HEK293 (cell line): ENCODE measurements around the gene PID1.

ENCODE experiments used
- CTCF ChIA-PET: fragments of 350-600 bp; formaldehyde crosslinking; extraction: SDS; loops from one replicate; lab custom pipeline; 2021; ENCODE audit warnings: antibody characterized with exemption; lab: Yijun Ruan, JAX
- POLR2A ChIA-PET: fragments of 300-600 bp; formaldehyde crosslinking; extraction: SDS; loops from one replicate; lab custom pipeline; 2020; ENCODE audit warnings: antibody characterized with exemption, inconsistent platforms; lab: Yijun Ruan, JAX
- H3K27ac ChIP-seq: fragments of 200-500 bp; sonication (Bioruptor generic); 2 replicates; pipeline ENCODE4 v1.5.1; 2014; ENCODE audit warnings: low read depth, low read length, control low read depth, inconsistent platforms; ENCODE audit errors: extremely low read depth
- H3K36me3 ChIP-seq, 2 experiments: fragments of 200-500 bp in 1 of 2; sonication (Bioruptor generic) in 1 of 2; 1 replicate in 1 of 2; 2 replicates in 1 of 2; pipeline ENCODE4 v1.5.1; 2014 to 2017; ENCODE audit warnings: inconsistent platforms in 2 of 2, low read length in 2 of 2; ENCODE audit not compliant: control insufficient read depth in 2 of 2, insufficient read depth in 1 of 2
- H3K4me1 ChIP-seq: fragments of 200-500 bp; sonication (Bioruptor generic); 2 replicates; pipeline ENCODE4 v1.5.1; 2014; ENCODE audit warnings: mild to moderate bottlenecking, low read length, inconsistent platforms; ENCODE audit not compliant: control insufficient read depth, insufficient read depth
- H3K4me3 ChIP-seq: 2 replicates; pipeline ENCODE4 v1.5.1; 2011; ENCODE audit warnings: low read depth, mild to moderate bottlenecking, control low read depth, low read length, moderate library complexity
- H3K9me3 ChIP-seq: fragments of 200-500 bp; sonication (Bioruptor generic); 2 replicates; pipeline ENCODE4 v1.5.1; 2014; ENCODE audit warnings: low read depth, low read length, inconsistent platforms; ENCODE audit not compliant: control insufficient read depth, insufficient read depth
- BCL11A ChIP-seq: fragments of 450-650 bp; formaldehyde crosslinking; IDR thresholded peaks from 2 replicates; pipeline ENCODE4 v1.5.1; 2016; ENCODE audit warnings: low read depth, missing biosample characterization, missing genetic modification characterization
- HIC1 ChIP-seq: fragments of 450-650 bp; formaldehyde crosslinking; IDR thresholded peaks from 2 replicates; pipeline ENCODE4 v1.5.1; 2016; ENCODE audit warnings: missing biosample characterization, missing genetic modification characterization
- SP3 ChIP-seq: fragments of 450-650 bp; formaldehyde crosslinking; IDR thresholded peaks from 2 replicates; pipeline ENCODE4 v1.5.1; 2016; ENCODE audit warnings: missing biosample characterization, missing genetic modification characterization
- ZBTB10 ChIP-seq: fragments of 450-650 bp; formaldehyde crosslinking; IDR thresholded peaks from 2 replicates; pipeline ENCODE4 v1.5.1; 2016; ENCODE audit warnings: missing biosample characterization, missing genetic modification characterization
- ZEB2 ChIP-seq: fragments of 450-650 bp; formaldehyde crosslinking; IDR thresholded peaks from 2 replicates; pipeline ENCODE4 v1.5.1; 2016; ENCODE audit warnings: missing biosample characterization, missing genetic modification characterization
- ZNF133 ChIP-seq: fragments of 450-650 bp; formaldehyde crosslinking; IDR thresholded peaks from 2 replicates; pipeline ENCODE4 v1.5.1; 2016; ENCODE audit warnings: missing biosample characterization, missing genetic modification characterization
- ZNF184 ChIP-seq: fragments of 450-650 bp; IDR thresholded peaks from 2 replicates; pipeline ENCODE4 v1.5.1; 2018; ENCODE audit warnings: missing biosample characterization, mild to moderate bottlenecking, missing genetic modification characterization
- ZNF274 ChIP-seq, 2 experiments: fragments of 200-500 bp in 1 of 2; fragments of 450-650 bp in 1 of 2; sonication (Bioruptor generic) in 1 of 2; formaldehyde crosslinking in 1 of 2; IDR thresholded peaks; 2 replicates each; pipeline versions ENCODE4 v1.5.1 to v1.6.1; 2014 to 2016; ENCODE audit warnings: borderline replicate concordance in 1 of 2, inconsistent platforms in 1 of 2, low read length in 1 of 2, missing biosample characterization in 1 of 2, missing genetic modification characterization in 1 of 2
- ZNF292 ChIP-seq: fragments of 450-650 bp; formaldehyde crosslinking; IDR thresholded peaks from 2 replicates; pipeline ENCODE4 v1.5.1; 2016; ENCODE audit warnings: low read depth, missing biosample characterization, missing genetic modification characterization, borderline replicate concordance
- ZNF311 ChIP-seq: fragments of 450-650 bp; formaldehyde crosslinking; IDR thresholded peaks from 2 replicates; pipeline ENCODE4 v1.5.1; 2017; ENCODE audit warnings: missing biosample characterization, missing genetic modification characterization, borderline replicate concordance
- ZNF391 ChIP-seq: fragments of 450-650 bp; formaldehyde crosslinking; IDR thresholded peaks from 2 replicates; pipeline ENCODE4 v1.5.1; 2016; ENCODE audit warnings: low read depth, missing biosample characterization, missing genetic modification characterization, borderline replicate concordance
- ZNF473 ChIP-seq: fragments of 450-650 bp; formaldehyde crosslinking; IDR thresholded peaks from 2 replicates; pipeline ENCODE4 v1.5.1; 2017; ENCODE audit warnings: missing biosample characterization, missing genetic modification characterization
- ZNF501 ChIP-seq: fragments of 450-650 bp; formaldehyde crosslinking; IDR thresholded peaks from 2 replicates; pipeline ENCODE4 v1.5.1; 2016; ENCODE audit warnings: missing biosample characterization, missing genetic modification characterization
- ZNF514 ChIP-seq: fragments of 450-650 bp; formaldehyde crosslinking; IDR thresholded peaks from 2 replicates; pipeline ENCODE4 v1.5.1; 2016; ENCODE audit warnings: missing biosample characterization, missing genetic modification characterization
- ZNF521 ChIP-seq: fragments of 450-650 bp; formaldehyde crosslinking; IDR thresholded peaks from 2 replicates; pipeline ENCODE4 v1.5.1; 2017; ENCODE audit warnings: missing biosample characterization, mild to moderate bottlenecking, missing genetic modification characterization
- ZNF530 ChIP-seq: fragments of 450-650 bp; formaldehyde crosslinking; IDR thresholded peaks from 2 replicates; pipeline ENCODE4 v1.5.1; 2016; ENCODE audit warnings: low read depth, missing biosample characterization, missing genetic modification characterization
- ZNF548 ChIP-seq: fragments of 450-650 bp; formaldehyde crosslinking; IDR thresholded peaks from 2 replicates; pipeline ENCODE4 v1.5.1; 2016; ENCODE audit warnings: missing biosample characterization, missing genetic modification characterization
- ZNF624 ChIP-seq: fragments of 450-650 bp; formaldehyde crosslinking; IDR thresholded peaks from 2 replicates; pipeline ENCODE4 v1.5.1; 2017; ENCODE audit warnings: missing biosample characterization, missing genetic modification characterization
- ZNF629 ChIP-seq: fragments of 450-650 bp; formaldehyde crosslinking; IDR thresholded peaks from 2 replicates; pipeline ENCODE4 v1.5.1; 2017; ENCODE audit warnings: missing biosample characterization, missing genetic modification characterization
- ZNF692 ChIP-seq: fragments of 450-650 bp; formaldehyde crosslinking; IDR thresholded peaks from 2 replicates; pipeline ENCODE4 v1.5.1; 2016; ENCODE audit warnings: missing biosample characterization, missing genetic modification characterization
- ZXDB ChIP-seq: fragments of 450-650 bp; formaldehyde crosslinking; IDR thresholded peaks from 2 replicates; pipeline ENCODE4 v1.5.1; 2016; ENCODE audit warnings: missing biosample characterization, missing genetic modification characterization
- TF ChIP-seq, protein P1 (sequence below): fragments of 450-650 bp; formaldehyde crosslinking; IDR thresholded peaks from 2 replicates; pipeline ENCODE4 v1.5.1; 2017; ENCODE audit warnings: missing biosample characterization, mild to moderate bottlenecking, missing genetic modification characterization, moderate library complexity

The PID1 gene

DNA sequence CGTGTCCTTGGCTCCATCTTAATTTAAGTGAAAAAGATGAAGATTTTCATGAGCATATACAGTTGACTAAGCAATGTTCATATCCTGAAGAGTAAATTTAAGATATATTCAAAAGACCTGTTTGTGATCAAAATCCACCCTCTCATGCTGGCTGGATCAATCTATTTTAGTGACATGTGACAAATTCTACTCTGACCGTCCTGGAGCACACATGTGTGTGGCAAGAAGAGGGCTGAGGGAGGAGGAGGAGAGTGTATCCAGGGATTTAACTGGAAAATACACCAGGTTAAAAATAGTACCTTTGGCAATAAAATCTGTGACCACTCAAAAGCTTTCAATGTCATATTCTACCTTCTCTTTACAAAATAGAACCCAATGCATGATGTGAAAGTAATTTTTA is 228.7 kb downstream of the PID1 start (continued):
- TF ChIP-seq, protein P1, sequence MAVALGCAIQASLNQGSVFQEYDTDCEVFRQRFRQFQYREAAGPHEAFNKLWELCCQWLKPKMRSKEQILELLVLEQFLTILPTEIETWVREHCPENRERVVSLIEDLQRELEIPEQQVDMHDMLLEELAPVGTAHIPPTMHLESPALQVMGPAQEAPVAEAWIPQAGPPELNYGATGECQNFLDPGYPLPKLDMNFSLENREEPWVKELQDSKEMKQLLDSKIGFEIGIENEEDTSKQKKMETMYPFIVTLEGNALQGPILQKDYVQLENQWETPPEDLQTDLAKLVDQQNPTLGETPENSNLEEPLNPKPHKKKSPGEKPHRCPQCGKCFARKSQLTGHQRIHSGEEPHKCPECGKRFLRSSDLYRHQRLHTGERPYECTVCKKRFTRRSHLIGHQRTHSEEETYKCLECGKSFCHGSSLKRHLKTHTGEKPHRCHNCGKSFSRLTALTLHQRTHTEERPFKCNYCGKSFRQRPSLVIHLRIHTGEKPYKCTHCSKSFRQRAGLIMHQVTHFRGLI = no peak
- TF ChIP-seq ZBTB10 (tag by site-specific recombination) = no peak

- POLR2A ChIA-PET = no interaction called here
- H3K36me3 ChIP-seq = no peaks in the 10 kb centered on the region
- CTCF ChIA-PET = interaction anchor here (0.6 kb wide), 1 partner anchor 131 kb away, joined by 4 read pairs; no protein-coding TSS in a partner anchor
- H3K27ac ChIP-seq = no peak overlapping the region
- no peaks in the 10 kb centered on the region for H3K4me1 ChIP-seq
- H3K9me3 ChIP-seq = no peaks in the 10 kb centered on the region
- TF ChIP-seq ZNF274 (IDR thresholded peaks at IDR 0.05; ENCODE audit: low read length) (no peak), ZNF274 (tag by site-specific recombination; IDR thresholded peaks at IDR 0.05; ENCODE audit: borderline replicate concordance) (no peak), ZNF501 (tag by site-specific recombination) (no peak), ZNF692 (tag by site-specific recombination) (no peak), ZNF391 (no peak), ZNF629 (tag by site-specific recombination) (no peak), ZNF292 (tag by site-specific recombination) (no peak)
- no peak overlapping the region for H3K4me3 ChIP-seq
Measured at GRCh38 chr2:229041691-229042090, 229.4 kb downstream of the PID1 start.

GRCh38 chr2:229037621-229038020 is 233.5 kb downstream of the PID1 start:
- Histone ChIP-seq H3K4me1 (no peaks in the 10 kb centered on the region), H3K4me3 (no peak overlapping the region), H3K9me3 (no peaks in the 10 kb centered on the region), H3K27ac (no peak overlapping the region), H3K36me3 (no peaks in the 10 kb centered on the region)
- TF ChIP-seq ZNF521 (tag by site-specific recombination) (no peak), SP3 (no peak), ZNF184 (tag by site-specific recombination) (no peak), ZXDB (tag by site-specific recombination) (no peak), BCL11A (no peak), ZNF473 (tag by site-specific recombination) (no peak), ZEB2 (tag by site-specific recombination) (no peak), ZNF514 (tag by site-specific recombination) (no peak), ZNF311 (tag by site-specific recombination) (no peak), ZNF133 (tag by site-specific recombination) (no peak), HIC1 (tag by site-specific recombination) (no peak), ZNF624 (no peak), ZNF530 (no peak), ZNF548 (no peak)
- ChIA-PET CTCF (no interaction called here), POLR2A (no interaction called here)
